Endothelial cell of umbilical vein (primary cell): Measurements from ENCODE around the gene COL13A1. TPM values are rescaled to one million over a fixed set of nuclear protein-coding genes. Genes with fewer than 3 reads are reported as not detected.

Source experiments
- BruUV-seq: library from RNA; stranded (reverse); fragments of 400-500 nt; replicated peaks from 2 replicates; lab custom pipeline; 2021; lab: Mats Ljungman, UMichigan
- CTCF ChIA-PET: fragments of 300-600, 350-600 bp; sonication (Branson Sonifier 250); formaldehyde crosslinking; loops from one replicate; lab custom pipeline; 2021; ENCODE audit warnings: antibody characterized with exemption, inconsistent platforms; lab: Charles Lee
- POLR2A ChIA-PET: fragments of 300-600, 350-600 bp; sonication (Branson Sonifier 250); formaldehyde crosslinking; loops from one replicate; lab custom pipeline; 2021; ENCODE audit warnings: antibody characterized with exemption, inconsistent platforms; lab: Charles Lee
- DNase-seq: peaks from one replicate; pipeline ENCODE4 v3.0.0-alpha.2; 2011; ENCODE audit warnings: low read depth, low spot score
- FAIRE-seq: peaks from 2 replicates; lab custom pipeline; 2011; peaks lifted over from hg19 to GRCh38; lab: Jason Lieb, UNC
- H2AFZ ChIP-seq: 2 replicates; pipeline ENCODE4 v1.6.0; 2012; ENCODE audit warnings: low read depth, low read length, control low read depth, inconsistent platforms
- H3K27ac ChIP-seq: 2 replicates; pipeline ENCODE4 v1.5.1; 2011; ENCODE audit warnings: low read depth, mild to moderate bottlenecking, control low read depth, low read length, moderate library complexity; ENCODE audit not compliant: insufficient read depth
- H3K27me3 ChIP-seq, 2 experiments: 2 replicates each; pipeline versions ENCODE4 v1.6.0 to v1.6.1; 2011; ENCODE audit warnings: low read length in 2 of 2, mixed read lengths in 1 of 2; ENCODE audit not compliant: control insufficient read depth in 2 of 2, insufficient read depth in 2 of 2
- H3K36me3 ChIP-seq, 2 experiments: 2 replicates in 1 of 2; 3 replicates in 1 of 2; pipeline ENCODE4 v1.5.1; 2011; ENCODE audit warnings: low read length in 2 of 2, mild to moderate bottlenecking in 1 of 2, moderate library complexity in 1 of 2; ENCODE audit not compliant: control insufficient read depth in 2 of 2, insufficient read depth in 2 of 2; ENCODE audit errors: extremely low read depth in 1 of 2
- H3K4me1 ChIP-seq: 3 replicates; pipeline ENCODE4 v1.5.1; 2011; ENCODE audit warnings: mild to moderate bottlenecking, low read length; ENCODE audit not compliant: control insufficient read depth, insufficient read depth; ENCODE audit errors: extremely low read depth
- H3K4me2 ChIP-seq: 2 replicates; pipeline ENCODE4 v1.6.1; 2011; ENCODE audit warnings: low read length, control low read depth, mixed read lengths; ENCODE audit not compliant: insufficient read depth
- H3K4me3 ChIP-seq, 3 experiments: fragments of 200-600 bp in 1 of 3; sonication (generic), shearing (Covaris generic) in 1 of 3; replicated peaks in 1 of 3; 2 replicates each; pipeline ENCODE4 v1.5.1; 2011 to 2016; ENCODE audit warnings: control low read depth in 3 of 3, low read length in 3 of 3, mild to moderate bottlenecking in 2 of 3, inconsistent platforms in 1 of 3, low read depth in 1 of 3, moderate library complexity in 1 of 3; ENCODE audit not compliant: insufficient read depth in 1 of 3
- H3K79me2 ChIP-seq: 2 replicates; pipeline ENCODE4 v1.6.0; 2012; ENCODE audit warnings: low read length, inconsistent platforms; ENCODE audit not compliant: control insufficient read depth, insufficient read depth
- H3K9ac ChIP-seq: replicated peaks from 2 replicates; pipeline ENCODE3; 2011; ENCODE audit warnings: low read length, control low read depth; ENCODE audit not compliant: insufficient read depth; ENCODE audit errors: extremely low read depth
- H3K9me1 ChIP-seq: replicated peaks from 3 replicates; pipeline ENCODE4 v1.6.0; 2011; ENCODE audit warnings: mild to moderate bottlenecking, low read length; ENCODE audit not compliant: control insufficient read depth, insufficient read depth; ENCODE audit errors: extremely low read depth
- H3K9me3 ChIP-seq: replicated peaks from 2 replicates; pipeline ENCODE4 v1.5.1; 2012; ENCODE audit warnings: low read length, inconsistent platforms; ENCODE audit not compliant: control insufficient read depth, insufficient read depth
- H4K20me1 ChIP-seq: replicated peaks from 2 replicates; pipeline ENCODE3; 2011; ENCODE audit warnings: mild to moderate bottlenecking, low read length; ENCODE audit not compliant: control insufficient read depth, insufficient read depth; ENCODE audit errors: extremely low read depth
- EZH2 ChIP-seq: IDR thresholded peaks from 2 replicates; pipeline ENCODE4 v1.6.1; 2012; ENCODE audit warnings: borderline replicate concordance, low read depth, mild to moderate bottlenecking, moderate library complexity, low read length, inconsistent platforms; ENCODE audit not compliant: severe bottlenecking
- FOS ChIP-seq: IDR thresholded peaks from 2 replicates; pipeline ENCODE4 v1.6.1; 2011; ENCODE audit warnings: mild to moderate bottlenecking, low read length, moderate library complexity, borderline replicate concordance; ENCODE audit not compliant: insufficient read depth
- GATA2 ChIP-seq: IDR thresholded peaks from 2 replicates; pipeline ENCODE4 v1.7.0; 2011; ENCODE audit warnings: low read depth, mild to moderate bottlenecking, moderate library complexity, mixed read lengths, low read length; ENCODE audit not compliant: insufficient read length, insufficient read depth
- JUN ChIP-seq: IDR thresholded peaks from 2 replicates; pipeline ENCODE4 v1.6.1; 2011; ENCODE audit warnings: borderline replicate concordance, low read depth; ENCODE audit not compliant: insufficient read length, insufficient read depth
- MYC ChIP-seq: IDR thresholded peaks from one replicate; pipeline ENCODE4 v1.6.1; 2011; ENCODE audit warnings: mild to moderate bottlenecking, low read depth, low read length
- POLR2A ChIP-seq: IDR thresholded peaks from 2 replicates; pipeline ENCODE4 v1.6.1; 2012; ENCODE audit warnings: low read depth, mild to moderate bottlenecking, control low read depth, low read length
- POLR2AphosphoS5 ChIP-seq: IDR thresholded peaks from 2 replicates; pipeline ENCODE4 v1.6.1; 2012; ENCODE audit warnings: low read depth, mild to moderate bottlenecking, control low read depth, low read length, moderate library complexity; ENCODE audit not compliant: insufficient read depth
- dilution Hi-C: fragments of 300-500 bp; cut with MboI; formaldehyde crosslinking; loops from one replicate; pipeline ENCODE4 v1.15.0; 2019; ENCODE audit warnings: low sequenced_read_pairs; ENCODE audit not compliant: extremely low pct_ligation_motif_present
- intact Hi-C: fragments of 100-400 bp; cut with micrococcal nuclease; formaldehyde crosslinking; loops from one replicate; pipeline ENCODE4 v1.10.0; 2022
- polyA plus RNA-seq, 4 experiments: library from polyadenylated mRNA; depleted of rRNA in 3 of 4; stranded (reverse) in 3 of 4; unstranded in 1 of 4; fragments of >200 nt; gene quantifications; 2 replicates each; pipeline versions ENCODE4 v1.2.1 to v1.2.3, GENCODE V29; 2011 to 2012; ENCODE audit warnings: missing spikeins in 1 of 4
- total RNA-seq: library from RNA; stranded (reverse); gene quantifications from 2 replicates; pipeline ENCODE4 v1.2.3, GENCODE V29; 2021
- TF ChIP-seq, protein P1 (sequence below), 2 donors: IDR thresholded peaks; 1 replicate in 1 of 2; 2 replicates in 1 of 2; pipeline ENCODE4 v1.5.1; 2011; ENCODE audit warnings: low read length in 2 of 2, mild to moderate bottlenecking in 2 of 2, moderate library complexity in 2 of 2, control low read depth in 1 of 2, inconsistent platforms in 1 of 2, low read depth in 1 of 2; ENCODE audit not compliant: insufficient read depth in 1 of 2; ENCODE audit errors: extremely low read depth in 1 of 2
- TF ChIP-seq, protein P2 (sequence below): IDR thresholded peaks from 2 replicates; pipeline ENCODE4 v1.6.1; 2011; ENCODE audit not compliant: insufficient read depth, insufficient read length

Gene COL13A1
- total and polyA plus RNA-seq, 2 donors (not counting 3 experiments of a cell fraction or from before 2014, with no cell fraction given) = 21.4 to 47.5 TPM

DNA sequence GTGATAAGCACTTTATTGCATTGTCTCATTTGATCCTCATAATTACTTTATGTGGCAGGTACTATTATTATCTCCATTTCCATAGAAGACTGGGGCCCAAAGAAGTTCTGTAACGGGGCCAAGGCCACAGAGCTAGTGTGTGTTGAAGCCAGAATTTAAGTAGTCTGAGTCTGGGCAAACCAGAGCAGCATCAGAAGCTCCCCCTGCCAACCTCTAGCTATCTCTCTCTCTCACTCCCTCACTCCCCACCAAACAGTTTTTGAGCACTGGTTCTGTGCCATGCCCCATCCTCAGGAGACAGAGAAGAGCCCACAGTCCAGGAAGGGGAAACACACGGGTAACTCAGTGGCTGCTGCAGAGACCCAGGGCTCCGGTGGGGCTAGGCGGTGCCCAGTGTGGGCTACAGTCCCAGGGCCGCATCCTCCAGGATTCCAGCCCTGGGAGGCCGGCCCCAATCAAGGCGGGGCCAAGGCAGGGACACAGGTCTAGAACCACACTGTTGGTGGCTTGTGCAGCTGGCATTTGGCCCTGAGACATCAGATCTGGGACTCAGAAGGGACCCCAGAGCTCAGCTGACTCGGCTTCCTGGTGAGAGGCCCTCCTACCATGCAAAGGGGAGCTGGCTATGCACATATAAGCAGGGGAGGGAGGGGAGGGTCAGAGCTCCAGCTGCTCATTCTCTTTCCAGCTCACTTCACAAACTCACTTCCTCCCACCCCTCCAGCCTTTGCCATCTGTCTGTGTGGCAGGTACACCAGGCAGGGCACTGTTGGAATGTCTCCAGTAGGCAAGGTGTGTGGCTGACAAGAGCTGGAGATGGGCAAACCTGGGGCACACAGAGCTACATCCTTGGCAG lies 34.4 kb downstream of the COL13A1 start:
- no peaks in the 10 kb centered on the region for H3K9me3 ChIP-seq
- intact Hi-C loops = no loop called here
- H3K9me1 ChIP-seq = no peaks in the 10 kb centered on the region
- H3K4me3 ChIP-seq = no peak overlapping the region
- peaks cover 42% of the 10 kb centered on the region for H3K4me1 ChIP-seq
- DNase-seq (no peak), FAIRE-seq (no peak)
- dilution Hi-C loops = no loop called here
- TF ChIP-seq, protein P1, sequence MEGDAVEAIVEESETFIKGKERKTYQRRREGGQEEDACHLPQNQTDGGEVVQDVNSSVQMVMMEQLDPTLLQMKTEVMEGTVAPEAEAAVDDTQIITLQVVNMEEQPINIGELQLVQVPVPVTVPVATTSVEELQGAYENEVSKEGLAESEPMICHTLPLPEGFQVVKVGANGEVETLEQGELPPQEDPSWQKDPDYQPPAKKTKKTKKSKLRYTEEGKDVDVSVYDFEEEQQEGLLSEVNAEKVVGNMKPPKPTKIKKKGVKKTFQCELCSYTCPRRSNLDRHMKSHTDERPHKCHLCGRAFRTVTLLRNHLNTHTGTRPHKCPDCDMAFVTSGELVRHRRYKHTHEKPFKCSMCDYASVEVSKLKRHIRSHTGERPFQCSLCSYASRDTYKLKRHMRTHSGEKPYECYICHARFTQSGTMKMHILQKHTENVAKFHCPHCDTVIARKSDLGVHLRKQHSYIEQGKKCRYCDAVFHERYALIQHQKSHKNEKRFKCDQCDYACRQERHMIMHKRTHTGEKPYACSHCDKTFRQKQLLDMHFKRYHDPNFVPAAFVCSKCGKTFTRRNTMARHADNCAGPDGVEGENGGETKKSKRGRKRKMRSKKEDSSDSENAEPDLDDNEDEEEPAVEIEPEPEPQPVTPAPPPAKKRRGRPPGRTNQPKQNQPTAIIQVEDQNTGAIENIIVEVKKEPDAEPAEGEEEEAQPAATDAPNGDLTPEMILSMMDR (IDR thresholded peaks at IDR 0.05; ENCODE audit: extremely low read depth in 1 of 2, insufficient read depth in 1 of 2, low read depth in 1 of 2, low read length in 2 of 2) = no peak
- no peak for TF ChIP-seq POLR2AphosphoS5
- TF ChIP-seq MYC = no peak
- no peak for TF ChIP-seq POLR2A
- no peaks in the 10 kb centered on the region for H3K27me3 ChIP-seq
- no peak overlapping the region for H2AFZ ChIP-seq
- H3K4me2 ChIP-seq = no peak overlapping the region
- no TSS peak for BruUV-seq
- H3K36me3 ChIP-seq = no peaks in the 10 kb centered on the region
- peaks cover 23% of the 10 kb centered on the region for H3K79me2 ChIP-seq
- no peak overlapping the region for H3K9ac ChIP-seq
- POLR2A ChIA-PET = no interaction called here
- no peak overlapping the region for H3K27ac ChIP-seq
- H4K20me1 ChIP-seq = no peaks in the 10 kb centered on the region
- CTCF ChIA-PET = interaction anchor here (1.0 to 6.0 kb wide), 11 partner anchors 15 to 122 kb away, joined by 3 to 36 read pairs (median 4); no protein-coding TSS in a partner anchor

DNA sequence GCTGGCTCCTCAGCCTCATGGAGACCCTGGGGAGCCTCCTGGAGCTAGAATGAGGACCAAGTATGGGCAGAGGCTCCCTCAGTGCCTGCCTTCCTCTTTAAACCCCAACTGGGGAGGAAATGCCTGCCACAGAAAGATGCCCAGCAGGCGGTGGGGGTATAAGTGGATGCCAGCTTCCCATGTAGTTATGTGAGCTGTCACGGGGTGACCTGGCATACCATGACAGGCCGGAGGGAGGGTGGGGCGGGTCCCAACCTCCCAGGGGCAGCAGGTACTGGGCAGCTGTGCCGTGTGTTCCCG lies 35.0 kb downstream of the COL13A1 start:
- intact Hi-C loops = no loop called here
- H3K27ac ChIP-seq = no peak overlapping the region
- DNase-seq = no peak
- no peak for TF ChIP-seq JUN
- no peak for TF ChIP-seq EZH2
- no peak for TF ChIP-seq FOS
- no peak for TF ChIP-seq MYC
- TF ChIP-seq, protein P1 (IDR thresholded peaks at IDR 0.05; ENCODE audit: extremely low read depth in 1 of 2, insufficient read depth in 1 of 2, low read depth in 1 of 2, low read length in 2 of 2) = no peak
- no peak for TF ChIP-seq POLR2A
- no peak for TF ChIP-seq POLR2AphosphoS5
- no peak for TF ChIP-seq GATA2
- TF ChIP-seq, protein P2, sequence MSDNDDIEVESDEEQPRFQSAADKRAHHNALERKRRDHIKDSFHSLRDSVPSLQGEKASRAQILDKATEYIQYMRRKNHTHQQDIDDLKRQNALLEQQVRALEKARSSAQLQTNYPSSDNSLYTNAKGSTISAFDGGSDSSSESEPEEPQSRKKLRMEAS = no peak
- H4K20me1 ChIP-seq = no peaks in the 10 kb centered on the region
- peaks cover 27% of the 10 kb centered on the region for H3K79me2 ChIP-seq
- H3K9me1 ChIP-seq = no peaks in the 10 kb centered on the region
- no peaks in the 10 kb centered on the region for H3K36me3 ChIP-seq
- ChIA-PET CTCF (interaction anchor here (1.0 to 6.0 kb wide), 10 partner anchors 16 to 122 kb away, joined by 3 to 36 read pairs (median 4); no protein-coding TSS in a partner anchor), POLR2A (no interaction called here)
- H2AFZ ChIP-seq = no peak overlapping the region
- no peak overlapping the region for H3K4me3 ChIP-seq
- no peaks in the 10 kb centered on the region for H3K27me3 ChIP-seq
- dilution Hi-C loops = no loop called here
- no peak for FAIRE-seq
- no peak overlapping the region for H3K9ac ChIP-seq
- H3K9me3 ChIP-seq = no peaks in the 10 kb centered on the region
- H3K4me1 ChIP-seq = peaks cover 36% of the 10 kb centered on the region
- BruUV-seq = no TSS peak
- no peak overlapping the region for H3K4me2 ChIP-seq
